Urothelium cell line (cell line): ENCODE data around the gene PKN2.
"Not testable (repeated sequence)": the region's sequence is repeated elsewhere in the genome, so short reads cannot be mapped to it uniquely, and the experiment has no call there.

ENCODE experiments used
- DNase-seq: peaks from one replicate; pipeline ENCODE4 v3.0.0; 2011; ENCODE audit warnings: low spot score, mixed read lengths
- FAIRE-seq: peaks from 2 replicates; lab custom pipeline; 2011; peaks lifted over from hg19 to GRCh38; lab: Jason Lieb, UNC

Gene PKN2

GRCh38 chr1:88673446-88673845 is 10.6 kb upstream of the PKN2 start:
- DNase-seq (no peak), FAIRE-seq (no peak)

GRCh38 chr1:88678405-88678804 is 5.7 kb upstream of the PKN2 start:
- no peak for DNase-seq
- no peak for FAIRE-seq

GRCh38 chr1:88680471-88680870 is 3.6 kb upstream of the PKN2 start:
- DNase-seq = no peak
- no peak for FAIRE-seq

- FAIRE-seq = no peak
- no peak for DNase-seq
These were observed 3.0 kb upstream of the PKN2 start for GRCh38 chr1:88680911-88681622.

- no peak for FAIRE-seq
- peak; percentile 65 for DNase-seq
These were observed 597 bp downstream of the PKN2 start for GRCh38 chr1:88684482-88685258.

- FAIRE-seq = no peak
- peak; percentile 2 for DNase-seq
These were observed 1.2 kb downstream of the PKN2 start for GRCh38 chr1:88685259-88685620.

GRCh38 chr1:88691540-88691939 is 7.5 kb downstream of the PKN2 start:
- FAIRE-seq (no peak), DNase-seq (no peak)

- DNase-seq = no peak
- FAIRE-seq = no peak
These were observed 11.7 kb downstream of the PKN2 start for GRCh38 chr1:88695781-88696180.

- FAIRE-seq (no peak), DNase-seq (no peak)
These were observed 13.4 kb downstream of the PKN2 start for GRCh38 chr1:88697503-88697902.

GRCh38 chr1:88698140-88698539 is 14.1 kb downstream of the PKN2 start:
- FAIRE-seq (no peak), DNase-seq (peak; percentile 4)

GRCh38 chr1:88698764-88699163 is 14.7 kb downstream of the PKN2 start:
- no peak for DNase-seq
- FAIRE-seq = no peak

- FAIRE-seq = no peak
- DNase-seq = no peak
These were observed 16.4 kb downstream of the PKN2 start for GRCh38 chr1:88700425-88701013.

- FAIRE-seq (no peak), DNase-seq (no peak)
These were observed 17.2 kb downstream of the PKN2 start for GRCh38 chr1:88701275-88701674.

- DNase-seq, FAIRE-seq: not testable (repeated sequence)
These were observed 17.7 kb downstream of the PKN2 start for GRCh38 chr1:88701793-88702192.

- DNase-seq (no peak), FAIRE-seq (no peak)
These were observed 23.9 kb downstream of the PKN2 start for GRCh38 chr1:88708011-88708410.

- DNase-seq, FAIRE-seq: not testable (repeated sequence)
These were observed 28.8 kb downstream of the PKN2 start for GRCh38 chr1:88712907-88713306.

GRCh38 chr1:88716571-88716970 is 32.5 kb downstream of the PKN2 start:
- not testable (repeated sequence) for DNase-seq, FAIRE-seq

GRCh38 chr1:88722492-88722891 is 38.4 kb downstream of the PKN2 start:
- DNase-seq (no peak), FAIRE-seq (no peak)

- no peak for DNase-seq
- FAIRE-seq = no peak
These were observed 42.6 kb downstream of the PKN2 start for GRCh38 chr1:88726697-88727096.

GRCh38 chr1:88727205-88727604 is 43.1 kb downstream of the PKN2 start:
- FAIRE-seq (no peak), DNase-seq (no peak)

- FAIRE-seq (no peak), DNase-seq (no peak)
These were observed 45.2 kb downstream of the PKN2 start for GRCh38 chr1:88729297-88729696.

GRCh38 chr1:88730132-88730675 is 46.1 kb downstream of the PKN2 start:
- no peak for DNase-seq
- FAIRE-seq = no peak
